A549 (cell line): ENCODE data around the gene PLCZ1. TPM values are rescaled to one million over a fixed set of nuclear protein-coding genes. Genes with fewer than 3 reads are reported as not detected.

Experiments
- ATAC-seq, 2 experiments: fragments of 200-7000 bp in 1 of 2; fragments of >200 bp in 1 of 2; cut with Nextera tagmentation in 1 of 2; cut with Tn5 transposase in 1 of 2; 3 replicates each; pipeline versions ENCODE4 v1.8.0 to v1.9.1; 2018 to 2020; ENCODE audit warnings: mild to moderate bottlenecking in 1 of 2, moderate library complexity in 1 of 2
- CTCF ChIA-PET: fragments of 300-600 bp; sonication (Branson Sonifier 250); formaldehyde crosslinking; extraction: SDS; loops from one replicate; lab custom pipeline; 2021; ENCODE audit warnings: antibody characterized with exemption, inconsistent platforms; lab: Yijun Ruan, JAX
- POLR2A ChIA-PET: fragments of 350-600 bp; formaldehyde crosslinking; extraction: SDS; loops from one replicate; lab custom pipeline; 2021; ENCODE audit warnings: antibody characterized with exemption, inconsistent platforms; lab: Yijun Ruan, JAX
- DNase-seq, 2 experiments: peaks; one replicate each; pipeline versions ENCODE4 v3.0.0 to v3.0.0-alpha.2; 2011 to 2016; ENCODE audit warnings: low read depth in 1 of 2, low spot score in 1 of 2
- FAIRE-seq: peaks from 2 replicates; lab custom pipeline; 2011; peaks lifted over from hg19 to GRCh38; lab: Jason Lieb, UNC
- H3K27ac ChIP-seq, 2 experiments: fragments of >200 bp; sonication (Bioruptor Twin); formaldehyde crosslinking; 3 replicates each; pipeline ENCODE4 v1.5.1; 2016 to 2017
- H3K4me1 ChIP-seq: fragments of >200 bp; sonication (Bioruptor Twin); formaldehyde crosslinking; 3 replicates; pipeline ENCODE4 v1.6.1; 2016
- H3K4me2 ChIP-seq: fragments of >200 bp; sonication (Bioruptor Twin); formaldehyde crosslinking; 3 replicates; pipeline ENCODE4 v1.6.1; 2016
- H3K4me3 ChIP-seq: fragments of >200 bp; sonication (Bioruptor Twin); formaldehyde crosslinking; 3 replicates; pipeline ENCODE4 v1.5.1; 2016
- H3K9me3 ChIP-seq: fragments of >200 bp; sonication (Bioruptor Twin); formaldehyde crosslinking; 3 replicates; pipeline ENCODE4 v1.6.1; 2016
- BHLHE40 ChIP-seq: IDR thresholded peaks from 2 replicates; pipeline ENCODE4 v1.6.1; 2012; ENCODE audit warnings: low read depth, low read length, inconsistent platforms
- CEBPB ChIP-seq, 2 experiments: fragments of >200 bp in 1 of 2; sonication (Bioruptor Twin) in 1 of 2; formaldehyde crosslinking in 1 of 2; IDR thresholded peaks; 2 replicates each; pipeline ENCODE4 v1.6.1; 2012 to 2016
- CHD2 ChIP-seq: fragments of 150-350 bp; IDR thresholded peaks from 2 replicates; pipeline ENCODE4 v1.6.1; 2014; ENCODE audit warnings: low read length; ENCODE audit not compliant: partially characterized antibody
- EHF ChIP-seq: fragments of 250-450 bp; sonication (Bioruptor Pico); IDR thresholded peaks from 2 replicates; pipeline ENCODE4 v1.5.0; 2020; ENCODE audit warnings: mild to moderate bottlenecking
- FOSB ChIP-seq: fragments of 250-450 bp; sonication (Bioruptor Pico); IDR thresholded peaks from 2 replicates; pipeline ENCODE4 v1.5.0; 2020; ENCODE audit warnings: mild to moderate bottlenecking, moderate library complexity
- GATA3 ChIP-seq: IDR thresholded peaks from 2 replicates; pipeline ENCODE4 v1.6.1; 2012; ENCODE audit warnings: borderline replicate concordance
- HDAC2 ChIP-seq: fragments of 200-600 bp; sonication (generic); IDR thresholded peaks from 2 replicates; pipeline ENCODE4 v1.6.1; 2016
- HES2 ChIP-seq: fragments of >200 bp; sonication (Bioruptor Twin); formaldehyde crosslinking; IDR thresholded peaks from 2 replicates; pipeline ENCODE4 v1.6.1; 2016
- JUN ChIP-seq, 2 experiments: fragments of >200 bp; sonication (Bioruptor Twin); formaldehyde crosslinking; IDR thresholded peaks; 2 replicates in 1 of 2; 3 replicates in 1 of 2; pipeline ENCODE4 v1.6.1; 2016 to 2017
- MAX ChIP-seq: IDR thresholded peaks from 2 replicates; pipeline ENCODE4 v1.6.1; 2012
- MYC ChIP-seq: IDR thresholded peaks from 2 replicates; pipeline ENCODE4 v1.6.1; 2012; ENCODE audit warnings: mild to moderate bottlenecking, inconsistent platforms, low read length, improper control_type of control experiment, borderline replicate concordance
- NFE2L2 ChIP-seq: fragments of 150-350 bp; conservative IDR thresholded peaks from 2 replicates; pipeline ENCODE4 v1.6.1; 2014; ENCODE audit warnings: low read length
- NPAS2 ChIP-seq: fragments of 250-450 bp; sonication (Bioruptor Pico); IDR thresholded peaks from 2 replicates; pipeline ENCODE4 v1.8.0; 2022; ENCODE audit warnings: mild to moderate bottlenecking, moderate library complexity, borderline replicate concordance
- PBX3 ChIP-seq: IDR thresholded peaks from 2 replicates; pipeline ENCODE4 v1.6.1; 2012
- PHF8 ChIP-seq: fragments of 200-600 bp; sonication (generic); IDR thresholded peaks from 2 replicates; pipeline ENCODE4 v1.6.1; 2016; ENCODE audit warnings: low read depth, mild to moderate bottlenecking, antibody characterized with exemption, moderate library complexity, borderline replicate concordance
- POLR2AphosphoS2 ChIP-seq: conservative IDR thresholded peaks from 2 replicates; pipeline ENCODE4 v1.6.1; 2012; ENCODE audit warnings: low read length, improper control_type of control experiment, inconsistent platforms
- RCOR1 ChIP-seq: fragments of 150-350 bp; IDR thresholded peaks from 2 replicates; pipeline ENCODE4 v1.6.1; 2014; ENCODE audit warnings: antibody characterized with exemption, low read length, low read depth
- REST ChIP-seq: fragments of 200-600 bp; sonication (generic); IDR thresholded peaks from 2 replicates; pipeline ENCODE4 v1.6.1; 2016; ENCODE audit warnings: antibody characterized with exemption, mild to moderate bottlenecking, moderate library complexity
- TFCP2L1 ChIP-seq: fragments of 250-450 bp; sonication (Bioruptor Pico); IDR thresholded peaks from 2 replicates; pipeline ENCODE4 v1.5.0; 2021; ENCODE audit warnings: mild to moderate bottlenecking
- TP53 ChIP-seq: fragments of 250-450 bp; sonication (Bioruptor Pico); IDR thresholded peaks from 2 replicates; pipeline ENCODE4 v1.5.0; 2021; ENCODE audit warnings: mild to moderate bottlenecking, moderate library complexity
- USF2 ChIP-seq: fragments of 450-650 bp; IDR thresholded peaks from 2 replicates; pipeline ENCODE4 v1.6.1; 2014; ENCODE audit warnings: antibody characterized with exemption
- WGBS: methylation state at CpG from one replicate; pipeline ENCODE4 v1.1.6; 2017; ENCODE audit errors: missing lambda C conversion rate; 5-methylcytosine and 5-hydroxymethylcytosine counted together
- polyA plus RNA-seq, 4 experiments: library from polyadenylated mRNA; depleted of rRNA in 3 of 4; stranded (reverse); fragments of >200 nt; fragmentation: RNase III in 1 of 4; extraction: RNeasy Plus Mini Kit Qiagen cat#74134 plus additional on column Dnase treatment in 1 of 4; gene quantifications; 2 replicates in 3 of 4; 3 replicates in 1 of 4; pipeline ENCODE4 v1.2.3, GENCODE V29; 2011 to 2017

Gene PLCZ1
- polyA plus RNA-seq, 2 of the 4 experiments (the other 2 are of a cell fraction) = not detected

GRCh38 chr12:18718462-18718861 is 19.4 kb downstream of the PLCZ1 start (continued):
- TF ChIP-seq NPAS2 (no peak), POLR2AphosphoS2 (no peak), TP53 (CRISPR knock-in tag) (no peak)

GRCh38 chr12:18716236-18716635 is 21.6 kb downstream of the PLCZ1 start:
- H3K4me1 ChIP-seq = no peaks in the 10 kb centered on the region
- H3K4me3 ChIP-seq = no peak overlapping the region
- no peak overlapping the region for H3K4me2 ChIP-seq
- no peak overlapping the region for H3K27ac ChIP-seq
- 57% methylated on average over 1 of the region's 1 CpG for WGBS
- H3K9me3 ChIP-seq = no peaks in the 10 kb centered on the region
- DNase-seq (no peak), FAIRE-seq (no peak), ATAC-seq (no peak)
- POLR2A ChIA-PET = no interaction called here
- TF ChIP-seq CEBPB (IDR thresholded peaks at IDR 0.05) = peak in 1 of 2 experiments; percentile 22; a peak in 1 of 4 replicates
- TF ChIP-seq MAX = no peak
- CTCF ChIA-PET = no interaction called here

- H3K4me3 ChIP-seq = no peak overlapping the region
- H3K4me1 ChIP-seq = no peaks in the 10 kb centered on the region
- 84% methylated on average over 1 of the region's 1 CpG for WGBS
- no peak for TF ChIP-seq HES2
- no peak for TF ChIP-seq FOSB
- no peak for TF ChIP-seq RCOR1
- no peak for TF ChIP-seq EHF (CRISPR knock-in tag)
- TF ChIP-seq HDAC2 = no peak
- TF ChIP-seq PBX3 = no peak
- TF ChIP-seq NFE2L2 = no peak
- no peak for TF ChIP-seq CHD2
- TF ChIP-seq MYC = no peak
- no peak for TF ChIP-seq USF2
- TF ChIP-seq TFCP2L1 (CRISPR knock-in tag) = no peak
- TF ChIP-seq PHF8 = no peak
- TF ChIP-seq BHLHE40 = no peak
- no peak for TF ChIP-seq JUN (IDR thresholded peaks at IDR 0.05)
- TF ChIP-seq GATA3 = no peak
- no peak for TF ChIP-seq CEBPB (IDR thresholded peaks at IDR 0.05)
- no peak for TF ChIP-seq REST
- peaks cover 3% of the 10 kb centered on the region; the same call in 1 of the 3 replicates for H3K9me3 ChIP-seq
- ATAC-seq (no peak), DNase-seq (peak in 1 of 2 experiments; percentile 4), FAIRE-seq (no peak)
- no peak overlapping the region for H3K4me2 ChIP-seq
- no peak overlapping the region for H3K27ac ChIP-seq
- ChIA-PET CTCF (no interaction called here), POLR2A (no interaction called here)
Measured at GRCh38 chr12:18706798-18707197, 31.0 kb downstream of the PLCZ1 start.
